ENCODE measurements around the gene XAB2. TPM values are rescaled to one million over a fixed set of nuclear protein-coding genes. Genes with fewer than 3 reads are reported as not detected.
A peak's percentile ranks its signal among the peaks of the same experiment; 100 is the strongest.

The XAB2 gene
- total RNA-seq, 2 experiments from 2014 or later = 118 to 121 TPM

DNA sequence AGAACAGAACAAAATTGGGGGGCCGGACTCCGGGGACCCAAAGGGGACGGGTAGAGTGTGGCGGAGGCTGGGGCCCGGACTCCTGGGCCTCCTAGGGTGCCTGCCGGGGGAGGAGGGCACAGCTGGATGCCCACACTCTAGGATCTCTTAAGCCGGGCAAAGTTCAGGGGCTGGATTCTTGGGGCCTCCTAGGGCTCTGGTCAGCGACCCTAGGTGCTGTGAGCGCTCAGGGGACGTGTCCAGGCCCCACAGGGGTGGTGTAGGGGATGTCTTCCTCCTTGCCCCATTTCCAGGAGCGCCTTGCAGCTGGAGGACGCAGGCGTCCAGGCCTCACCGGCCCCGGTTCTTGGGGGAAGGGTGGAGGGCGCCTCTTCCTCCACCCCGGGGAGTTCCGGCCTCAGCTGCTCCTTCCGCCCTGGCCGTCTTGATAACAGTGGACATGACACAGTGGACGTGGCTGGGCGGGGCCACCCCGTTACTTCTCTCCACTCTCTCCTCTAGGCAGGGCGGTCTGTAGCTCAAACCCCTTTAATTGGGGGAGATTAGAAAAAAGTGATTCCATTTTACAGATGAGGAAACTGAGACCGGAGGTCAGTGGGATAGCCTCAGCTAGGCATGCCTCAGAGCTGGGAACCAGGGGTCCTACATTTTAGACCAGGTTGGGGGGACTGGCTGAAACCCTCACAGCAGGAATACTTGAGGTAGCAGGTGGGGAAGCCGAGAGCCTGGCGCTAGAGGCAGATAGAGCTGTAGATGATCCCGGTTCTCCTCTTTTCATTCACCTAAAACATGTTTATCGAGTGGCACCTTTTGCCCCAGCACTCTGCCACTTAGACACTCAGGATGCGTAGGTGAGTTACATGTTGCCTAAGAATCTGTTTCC lies 8.3 kb upstream of the XAB2 start:
- TF ChIP-seq, protein P1, sequence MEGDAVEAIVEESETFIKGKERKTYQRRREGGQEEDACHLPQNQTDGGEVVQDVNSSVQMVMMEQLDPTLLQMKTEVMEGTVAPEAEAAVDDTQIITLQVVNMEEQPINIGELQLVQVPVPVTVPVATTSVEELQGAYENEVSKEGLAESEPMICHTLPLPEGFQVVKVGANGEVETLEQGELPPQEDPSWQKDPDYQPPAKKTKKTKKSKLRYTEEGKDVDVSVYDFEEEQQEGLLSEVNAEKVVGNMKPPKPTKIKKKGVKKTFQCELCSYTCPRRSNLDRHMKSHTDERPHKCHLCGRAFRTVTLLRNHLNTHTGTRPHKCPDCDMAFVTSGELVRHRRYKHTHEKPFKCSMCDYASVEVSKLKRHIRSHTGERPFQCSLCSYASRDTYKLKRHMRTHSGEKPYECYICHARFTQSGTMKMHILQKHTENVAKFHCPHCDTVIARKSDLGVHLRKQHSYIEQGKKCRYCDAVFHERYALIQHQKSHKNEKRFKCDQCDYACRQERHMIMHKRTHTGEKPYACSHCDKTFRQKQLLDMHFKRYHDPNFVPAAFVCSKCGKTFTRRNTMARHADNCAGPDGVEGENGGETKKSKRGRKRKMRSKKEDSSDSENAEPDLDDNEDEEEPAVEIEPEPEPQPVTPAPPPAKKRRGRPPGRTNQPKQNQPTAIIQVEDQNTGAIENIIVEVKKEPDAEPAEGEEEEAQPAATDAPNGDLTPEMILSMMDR (IDR thresholded peaks at IDR 0.05) = no peak
- Mint-ChIP-seq H3K27ac (peak overlapping the region; percentile 90), H3K4me3 (peak overlapping the region; percentile 84), H3K36me3 (ENCODE audit: low read depth) (peaks cover 23% of the 10 kb centered on the region), H3K4me1 (ENCODE audit: low read depth) (peaks cover 36% of the 10 kb centered on the region), H3K9me3 (no peaks in the 10 kb centered on the region), H3K27me3 (no peaks in the 10 kb centered on the region)
- POLR2A ChIA-PET = interaction anchor here (1.1 to 2.4 kb wide), 4 partner anchors 8 to 15 kb away, joined by 3 to 18 read pairs (median 4); partner anchors contain the start of genes PET100 and XAB2
- Histone ChIP-seq H3K4me1 (ENCODE audit: insufficient read depth, low read length) (peaks cover 41% of the 10 kb centered on the region), H3K27me3 (ENCODE audit: control insufficient read depth in 1 of 2, insufficient read depth in 2 of 2, low read length in 2 of 2) (no peaks in the 10 kb centered on the region), H3K9me3 (ENCODE audit: control insufficient read depth in 1 of 2, insufficient read depth in 1 of 2, low read length in 2 of 2) (no peaks in the 10 kb centered on the region), H3K4me3 (ENCODE audit: low read length) (peak overlapping the region; percentile 86), H3K27ac (ENCODE audit: low read depth in 1 of 2, low read length in 2 of 2) (peak overlapping the region; percentile 76 to 91), H3K36me3 (ENCODE audit: insufficient read depth, low read length) (peaks cover 26% of the 10 kb centered on the region)
- intact Hi-C loops (cut with DNase I, micrococcal nuclease) = loop anchor here in 1 of 2 experiments (5.0 kb wide), 1 partner anchor 290 kb away; the partner anchor contains the start of gene CTXN1
- DNase-seq (peak in 3 of 14 experiments; percentile 15 to 67 (median 60)), ATAC-seq (ENCODE audit: poor library complexity) (peak; percentile 18)
- CTCF ChIA-PET = interaction anchor here (0.8 to 1.5 kb wide), 4 partner anchors 14 to 162 kb away, joined by 3 to 7 read pairs (median 7); partner anchors contain the start of gene TRAPPC5

DNA sequence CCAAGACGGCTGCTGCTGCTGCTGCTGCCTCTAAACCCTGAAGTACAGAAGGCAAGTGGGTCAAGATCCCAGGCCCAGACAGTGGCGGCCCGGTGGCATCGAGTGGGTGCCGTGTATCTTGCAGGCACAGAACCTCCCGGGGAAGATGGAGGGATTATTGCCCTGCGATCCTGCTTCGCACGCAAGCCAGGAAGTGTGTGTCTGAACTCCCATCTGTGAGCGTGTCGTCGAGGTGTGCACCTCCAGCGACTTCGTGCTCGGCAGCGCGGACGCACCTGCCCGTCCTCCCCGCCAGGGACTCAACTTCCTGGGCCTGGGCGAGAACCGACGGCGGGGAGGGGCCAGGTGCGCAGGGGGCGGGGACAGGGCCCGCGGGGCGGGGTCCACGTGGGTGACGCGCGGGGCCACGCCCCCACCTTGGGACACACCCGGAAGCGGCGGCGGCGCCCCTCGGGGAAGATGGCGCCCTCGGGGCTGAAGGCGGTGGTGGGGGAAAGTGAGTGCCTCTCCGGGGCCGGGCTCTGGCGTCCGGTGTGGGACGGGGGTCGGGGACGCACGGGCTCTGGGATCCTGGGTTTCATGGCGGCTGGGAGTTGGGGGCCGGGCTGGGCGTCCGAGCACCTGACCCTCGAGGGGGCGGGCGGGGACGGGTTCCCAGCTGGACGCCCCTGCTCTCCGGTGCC lies 7.5 kb upstream of the XAB2 start, which contains the start of gene STXBP2:
Gene STXBP2 (plus strand): TSS at position 420 of the 683 bp plus-strand sequence. CDS start 40 bp downstream, at position 460.
- peak within 1 kb of the TSS; percentile 86 for H3K4me3 ChIP-seq (ENCODE audit: low read length)

More for the DNA sequence above, 7.5 kb upstream of the XAB2 start, which contains the start of gene STXBP2:
- peaks cover 27% of the 10 kb centered on the region for H3K36me3 Mint-ChIP-seq (ENCODE audit: low read depth)
- intact Hi-C loops (cut with DNase I, micrococcal nuclease) = loop anchor here in 1 of 2 experiments (5.0 kb wide), 1 partner anchor 290 kb away; the partner anchor contains the start of gene CTXN1
- DNase-seq (peak; percentile 90 to 97 (median 95)), ATAC-seq (ENCODE audit: poor library complexity) (peak; percentile 97)
- Histone ChIP-seq H3K36me3 (ENCODE audit: insufficient read depth, low read length) (peaks cover 26% of the 10 kb centered on the region), H3K27me3 (ENCODE audit: control insufficient read depth in 1 of 2, insufficient read depth in 2 of 2, low read length in 2 of 2) (no peaks in the 10 kb centered on the region), H3K27ac (ENCODE audit: low read depth in 1 of 2, low read length in 2 of 2) (peak within 1 kb of the TSS; percentile 76 to 91), H3K4me1 (ENCODE audit: insufficient read depth, low read length) (peaks cover 43% of the 10 kb centered on the region), H3K9me3 (ENCODE audit: control insufficient read depth in 1 of 2, insufficient read depth in 1 of 2, low read length in 2 of 2) (no peaks in the 10 kb centered on the region)
- peak within 1 kb of the TSS; percentile 90 for H3K27ac Mint-ChIP-seq
- H3K27me3 Mint-ChIP-seq = no peaks in the 10 kb centered on the region
- TF ChIP-seq, protein P1 (IDR thresholded peaks at IDR 0.05) = no peak
- peaks cover 36% of the 10 kb centered on the region for H3K4me1 Mint-ChIP-seq (ENCODE audit: low read depth)
- CTCF ChIA-PET = interaction anchor here (1.5 kb wide), 3 partner anchors 15 to 68 kb away, joined by 7 read pairs; partner anchors contain the start of gene TRAPPC5
- POLR2A ChIA-PET = interaction anchor here (1.1 to 1.7 kb wide), 2 partner anchors 13 to 15 kb away, joined by 4 to 5 read pairs; no protein-coding TSS in a partner anchor
- no peaks in the 10 kb centered on the region for H3K9me3 Mint-ChIP-seq
- H3K4me3 Mint-ChIP-seq = peak within 1 kb of the TSS; percentile 90

Measured in CD4-positive, alpha-beta T cell (primary cell).